OCI-LY1 (cell line): ENCODE data around the gene SLC44A3.

Experiments used
- EZH2 ChIP-seq: fragments of 200-600 bp; sonication (generic), shearing (Covaris generic); IDR thresholded peaks from 2 replicates; pipeline ENCODE4 v1.8.0; 2017; ENCODE audit warnings: borderline replicate concordance, mixed run types, mild to moderate bottlenecking, antibody characterized with exemption, low read length, moderate library complexity, mixed read lengths
- TF ChIP-seq, protein P1 (sequence below): fragments of 200-600 bp; sonication (generic), shearing (Covaris generic); IDR thresholded peaks from 2 replicates; pipeline ENCODE4 v1.5.1; 2017; ENCODE audit warnings: mild to moderate bottlenecking, antibody characterized with exemption, low read length, moderate library complexity, mixed read lengths

DNA sequence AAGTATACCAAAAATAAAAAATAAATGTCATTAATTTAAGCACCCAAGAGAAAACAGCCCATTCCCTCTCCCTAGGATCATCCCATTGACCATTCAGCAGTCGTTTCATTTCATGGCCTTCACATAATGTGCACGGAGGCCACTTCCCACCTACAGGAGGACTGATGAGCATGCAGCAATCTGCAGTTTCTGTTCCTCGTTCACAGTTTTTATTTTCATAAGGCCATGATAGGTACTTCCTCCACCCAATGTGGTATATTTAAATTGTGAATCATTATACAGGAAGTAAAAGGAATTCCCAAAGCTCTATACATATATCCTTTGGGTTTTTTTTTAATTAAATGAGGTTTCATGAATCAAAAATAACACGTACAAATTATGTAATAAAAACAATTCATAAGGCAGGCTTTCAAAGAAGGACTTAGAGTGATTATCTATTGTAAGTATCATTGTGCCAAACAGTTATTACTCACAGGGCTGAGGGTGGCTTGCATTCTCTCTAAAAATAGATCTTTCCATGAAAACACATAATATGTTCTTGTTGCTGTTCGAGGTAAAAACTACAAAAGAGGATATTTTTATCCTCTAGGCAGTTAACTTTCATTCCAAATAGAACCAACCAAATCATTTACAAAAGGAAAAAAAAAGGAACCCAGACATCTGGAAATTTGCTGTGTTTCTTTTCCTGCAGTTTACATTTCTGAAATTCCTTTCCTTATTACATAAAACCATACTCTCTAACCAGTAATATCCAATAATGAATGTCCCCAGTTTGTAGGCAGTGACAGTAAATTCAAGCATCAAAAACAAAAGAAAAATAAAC, 27.5 kb upstream of the SLC44A3 start:
- TF ChIP-seq, protein P1, sequence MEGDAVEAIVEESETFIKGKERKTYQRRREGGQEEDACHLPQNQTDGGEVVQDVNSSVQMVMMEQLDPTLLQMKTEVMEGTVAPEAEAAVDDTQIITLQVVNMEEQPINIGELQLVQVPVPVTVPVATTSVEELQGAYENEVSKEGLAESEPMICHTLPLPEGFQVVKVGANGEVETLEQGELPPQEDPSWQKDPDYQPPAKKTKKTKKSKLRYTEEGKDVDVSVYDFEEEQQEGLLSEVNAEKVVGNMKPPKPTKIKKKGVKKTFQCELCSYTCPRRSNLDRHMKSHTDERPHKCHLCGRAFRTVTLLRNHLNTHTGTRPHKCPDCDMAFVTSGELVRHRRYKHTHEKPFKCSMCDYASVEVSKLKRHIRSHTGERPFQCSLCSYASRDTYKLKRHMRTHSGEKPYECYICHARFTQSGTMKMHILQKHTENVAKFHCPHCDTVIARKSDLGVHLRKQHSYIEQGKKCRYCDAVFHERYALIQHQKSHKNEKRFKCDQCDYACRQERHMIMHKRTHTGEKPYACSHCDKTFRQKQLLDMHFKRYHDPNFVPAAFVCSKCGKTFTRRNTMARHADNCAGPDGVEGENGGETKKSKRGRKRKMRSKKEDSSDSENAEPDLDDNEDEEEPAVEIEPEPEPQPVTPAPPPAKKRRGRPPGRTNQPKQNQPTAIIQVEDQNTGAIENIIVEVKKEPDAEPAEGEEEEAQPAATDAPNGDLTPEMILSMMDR: no peak
- TF ChIP-seq EZH2: no peak
